AG10803 (cell line): ENCODE measurements around the gene DCLK3.

Experiments
- DNase-seq: peaks from one replicate; pipeline ENCODE4 v3.0.0; 2010; ENCODE audit warnings: low read depth
- H3K4me3 ChIP-seq: 2 replicates; pipeline ENCODE4 v1.5.1; 2011; ENCODE audit warnings: mild to moderate bottlenecking, low read length, control low read depth
- CTCF ChIP-seq: conservative IDR thresholded peaks from 2 replicates; pipeline ENCODE4 v1.5.1; 2011; ENCODE audit warnings: mild to moderate bottlenecking, low read length, control low read depth, inconsistent platforms

The DCLK3 gene

GRCh38 chr3:36698314-36698713, 66.0 kb downstream of the DCLK3 start:
- no peak for DNase-seq
- TF ChIP-seq CTCF = no peak
- no peak overlapping the region for H3K4me3 ChIP-seq

GRCh38 chr3:36697229-36698001, 66.9 kb downstream of the DCLK3 start:
- H3K4me3 ChIP-seq = no peak overlapping the region
- DNase-seq = no peak
- peak; percentile 24 for TF ChIP-seq CTCF

GRCh38 chr3:36696799-36697198, 67.6 kb downstream of the DCLK3 start:
- no peak for DNase-seq
- no peak overlapping the region for H3K4me3 ChIP-seq
- no peak for TF ChIP-seq CTCF

- peak; percentile 96 for DNase-seq
- H3K4me3 ChIP-seq = no peak overlapping the region
- TF ChIP-seq CTCF = no peak
Measured at GRCh38 chr3:36695769-36696137, 68.6 kb downstream of the DCLK3 start.

- no peak overlapping the region for H3K4me3 ChIP-seq
- no peak for TF ChIP-seq CTCF
- DNase-seq = no peak
Measured at GRCh38 chr3:36695113-36695768, 69.1 kb downstream of the DCLK3 start.

GRCh38 chr3:36693670-36694069, 70.7 kb downstream of the DCLK3 start:
- no peak for DNase-seq
- TF ChIP-seq CTCF = no peak

GRCh38 chr3:36689560-36689959, 74.8 kb downstream of the DCLK3 start:
- TF ChIP-seq CTCF = no peak
- no peak overlapping the region for H3K4me3 ChIP-seq
- DNase-seq = no peak

More at GRCh38 chr3:36693670-36694069, 70.7 kb downstream of the DCLK3 start:
- no peak overlapping the region for H3K4me3 ChIP-seq
